Ishikawa (cell line): ENCODE results near the gene AHCYL1.

Experiments
- CREB1 ChIP-seq: IDR thresholded peaks from 2 replicates; pipeline ENCODE4 v1.6.1; 2012; ENCODE audit warnings: low read depth
- EGR1 ChIP-seq: IDR thresholded peaks from 2 replicates; pipeline ENCODE4 v1.6.1; 2012
- EP300 ChIP-seq: IDR thresholded peaks from 2 replicates; pipeline ENCODE4 v1.6.1; 2012; ENCODE audit warnings: borderline replicate concordance
- FOXM1 ChIP-seq: IDR thresholded peaks from 2 replicates; pipeline ENCODE4 v1.6.1; 2012; ENCODE audit warnings: low read depth, borderline replicate concordance
- MAX ChIP-seq: IDR thresholded peaks from 2 replicates; pipeline ENCODE4 v1.6.1; 2012
- RAD21 ChIP-seq: IDR thresholded peaks from 2 replicates; pipeline ENCODE4 v1.6.1; 2012; ENCODE audit warnings: low read depth
- REST ChIP-seq: IDR thresholded peaks from 2 replicates; pipeline ENCODE4 v1.6.1; 2012; ENCODE audit warnings: low read depth, mild to moderate bottlenecking
- TAF1 ChIP-seq: IDR thresholded peaks from 2 replicates; pipeline ENCODE4 v1.6.1; 2012; ENCODE audit warnings: low read depth, mild to moderate bottlenecking
- TCF12 ChIP-seq: IDR thresholded peaks from 2 replicates; pipeline ENCODE4 v1.6.1; 2012; ENCODE audit warnings: low read depth
- USF1 ChIP-seq: IDR thresholded peaks from 2 replicates; pipeline ENCODE4 v1.6.1; 2012
- YY1 ChIP-seq: IDR thresholded peaks from 2 replicates; pipeline ENCODE4 v1.6.1; 2012; ENCODE audit warnings: low read depth
- ZBTB7A ChIP-seq: IDR thresholded peaks from 2 replicates; pipeline ENCODE4 v1.6.1; 2012; ENCODE audit warnings: low read depth

- TF ChIP-seq TAF1 (no peak), MAX (no peak), USF1 (no peak), EGR1 (no peak), RAD21 (no peak), REST (no peak), YY1 (no peak), TCF12 (no peak), CREB1 (no peak), FOXM1 (no peak), ZBTB7A (no peak), EP300 (no peak)
These were observed 79.2 kb downstream of the AHCYL1 start for GRCh38 chr1:110063781-110064180.
